ENCODE results near the gene MYT1.
"Not testable (repeated sequence)": the region's sequence is repeated elsewhere in the genome, so short reads cannot be mapped to it uniquely, and the experiment has no call there.

Gene MYT1

DNA sequence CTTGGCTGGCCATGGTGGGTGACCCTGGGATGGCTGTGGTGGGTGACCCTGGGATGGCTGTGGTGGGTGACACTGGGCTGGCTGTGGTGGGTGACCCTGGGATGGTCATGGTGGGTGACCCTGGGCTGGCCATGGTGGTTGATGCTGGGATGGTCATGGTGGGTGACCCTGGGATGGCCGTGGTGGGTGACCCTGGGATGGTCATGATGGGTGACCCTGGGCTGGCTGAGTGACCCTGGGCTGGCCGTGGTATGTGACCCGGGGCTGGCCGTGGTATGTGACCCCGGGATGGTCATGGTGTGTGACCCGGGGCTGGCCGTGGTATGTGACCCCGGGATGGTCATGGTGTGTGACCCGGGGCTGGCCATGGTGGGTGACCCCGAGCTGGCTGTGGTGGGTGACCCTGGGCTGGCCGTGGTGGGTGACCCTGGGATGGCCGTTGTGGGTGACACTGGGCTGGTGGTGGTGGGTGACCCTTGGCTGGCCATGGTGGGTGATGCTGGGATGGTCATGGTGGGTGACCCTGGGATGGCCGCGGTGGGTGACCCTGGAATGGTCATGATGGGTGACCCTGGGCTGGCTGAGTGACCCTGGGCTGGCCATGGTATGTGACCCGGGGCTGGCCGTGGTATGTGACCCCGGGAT is 70.8 kb downstream of the MYT1 start:
- not testable (repeated sequence) for FAIRE-seq

DNA sequence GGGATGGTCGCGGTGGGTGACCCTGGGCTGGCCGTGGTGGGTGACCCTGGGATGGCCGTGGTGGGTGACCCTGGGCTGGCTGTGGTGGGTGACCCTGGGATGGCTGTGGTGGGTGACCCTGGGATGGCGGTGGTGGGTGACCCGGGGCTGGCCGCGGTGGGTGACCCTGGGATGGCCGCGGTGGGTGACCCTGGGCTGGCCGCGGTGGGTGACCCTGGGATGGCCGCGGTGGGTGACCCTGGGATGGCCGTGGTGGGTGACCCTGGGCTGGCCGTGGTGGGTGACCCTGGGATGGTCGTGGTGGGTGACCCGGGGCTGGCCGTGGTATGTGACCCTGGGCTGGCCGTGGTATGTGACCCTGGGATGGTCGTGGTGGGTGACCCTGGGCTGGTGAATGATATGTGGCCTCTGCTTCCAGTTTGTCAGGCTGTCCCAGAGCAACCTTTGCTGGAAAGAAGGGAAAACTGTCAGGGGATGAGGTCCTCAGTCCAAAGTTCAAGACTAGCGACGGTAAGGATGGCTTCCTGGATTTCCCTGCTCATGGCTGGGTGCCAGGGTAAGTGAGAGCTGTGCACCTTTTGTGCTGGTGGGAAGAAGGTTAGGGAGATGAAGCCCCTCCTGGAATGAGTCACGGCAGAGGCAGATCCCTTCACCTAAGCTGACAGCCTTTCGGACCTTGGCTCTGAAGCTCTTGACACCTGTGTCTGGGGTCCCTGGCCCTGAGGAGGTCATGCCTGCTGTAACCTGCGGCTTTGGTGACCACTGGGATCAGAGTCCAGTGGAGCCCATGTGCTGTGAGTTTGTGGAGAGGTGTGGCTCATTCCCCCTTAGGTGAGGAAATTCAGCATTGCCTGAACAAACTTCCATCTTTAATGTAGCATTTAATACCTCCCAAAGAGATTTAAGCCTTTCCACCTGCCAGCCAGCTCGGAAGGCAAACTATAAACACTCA is 72.2 kb downstream of the MYT1 start:
- no peak for FAIRE-seq

GRCh38 chr20:64237316-64237715 is 73.1 kb downstream of the MYT1 start:
- FAIRE-seq: no peak

- FAIRE-seq: no peak
Observed at GRCh38 chr20:64238115-64238825, 74.0 kb downstream of the MYT1 start.

- no peak for FAIRE-seq
Observed at GRCh38 chr20:64238851-64239387, 74.7 kb downstream of the MYT1 start.

DNA sequence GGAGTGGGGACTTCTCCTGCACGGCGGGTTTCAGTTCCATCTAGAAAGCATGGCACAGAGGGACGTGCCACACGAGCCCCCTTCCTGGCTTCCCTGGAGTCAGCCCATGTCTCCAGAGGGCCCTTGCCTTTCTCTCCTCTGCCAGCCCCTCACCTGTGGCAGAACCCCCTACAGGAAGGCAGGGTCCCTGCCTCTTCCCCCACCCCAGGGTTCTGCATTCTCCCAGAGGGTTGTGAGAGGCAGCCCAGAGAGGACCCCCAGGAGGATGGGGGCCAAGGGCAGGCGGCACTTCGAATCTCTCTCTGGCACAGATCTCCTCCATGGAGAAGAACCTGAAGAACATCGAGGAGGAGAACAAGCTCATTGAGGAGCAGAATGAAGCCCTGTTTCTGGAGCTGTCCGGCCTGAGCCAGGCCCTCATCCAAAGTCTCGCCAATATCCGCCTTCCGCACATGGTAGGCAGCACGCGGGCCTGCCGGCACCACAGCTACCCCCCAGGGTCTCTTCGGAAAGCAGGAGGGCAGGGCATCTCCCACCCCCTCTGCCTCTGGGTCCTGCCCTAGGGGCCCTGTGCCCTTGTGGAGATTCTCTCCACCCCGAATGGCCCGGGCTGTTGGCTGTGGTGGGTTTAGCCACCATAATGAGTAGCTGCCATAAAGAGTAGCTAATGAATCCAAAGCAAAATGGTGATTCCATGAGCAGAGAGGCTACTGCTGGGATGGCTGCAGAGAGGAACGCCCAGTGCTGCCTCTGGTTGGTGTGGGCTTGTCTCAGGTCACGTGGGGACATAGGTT is 75.4 kb downstream of the MYT1 start:
- no peak for FAIRE-seq

GRCh38 chr20:64240243-64241015 is 76.2 kb downstream of the MYT1 start:
- no peak for FAIRE-seq

GRCh38 chr20:64241061-64241460 is 76.8 kb downstream of the MYT1 start:
- FAIRE-seq: no peak

DNA sequence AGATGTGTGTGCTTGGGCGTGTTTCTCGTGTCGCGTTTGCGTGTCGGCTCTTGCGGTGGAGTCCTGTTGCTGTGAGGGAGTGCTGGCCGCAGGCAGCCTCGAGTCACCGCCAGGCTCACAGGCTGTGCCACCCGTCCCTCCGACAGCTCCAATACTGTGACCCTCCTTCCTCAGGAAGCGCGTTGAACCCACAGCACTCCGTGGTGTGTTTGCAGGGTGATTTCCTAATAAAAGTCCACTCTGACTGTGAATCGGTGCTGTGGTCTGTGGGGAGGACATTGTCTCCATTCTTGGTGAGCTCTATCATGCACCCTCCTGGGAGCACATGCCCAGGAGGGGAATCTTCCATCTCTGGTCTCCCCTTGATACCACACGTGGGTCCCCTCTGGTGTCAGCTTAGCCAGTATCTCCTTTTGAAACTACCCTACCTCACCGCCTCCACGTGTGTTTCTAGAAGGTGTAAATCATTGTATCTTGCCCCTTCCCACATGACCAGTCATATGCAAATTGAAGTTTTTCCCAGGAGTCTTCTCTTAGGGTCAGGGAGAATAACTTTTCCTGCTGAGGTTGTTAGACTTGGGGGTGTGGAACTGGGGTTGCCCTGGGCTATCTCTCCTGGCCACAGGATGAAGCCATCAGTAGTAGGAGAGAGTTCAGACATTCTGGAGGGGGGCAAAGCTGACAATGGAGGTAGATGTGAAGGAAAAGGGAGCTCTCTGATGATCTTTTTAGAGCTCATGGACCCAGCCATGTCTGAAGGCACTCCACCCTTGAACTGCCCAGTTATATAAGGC is 77.9 kb downstream of the MYT1 start:
- FAIRE-seq: no peak

- no peak for FAIRE-seq
Observed at GRCh38 chr20:64242797-64243475, 78.7 kb downstream of the MYT1 start.

GRCh38 chr20:64244281-64244805 is 80.1 kb downstream of the MYT1 start:
- no peak for FAIRE-seq

- no peak for FAIRE-seq
Observed at GRCh38 chr20:64244870-64245603, 80.8 kb downstream of the MYT1 start.

- FAIRE-seq: no peak
Observed at GRCh38 chr20:64245746-64246595, 81.7 kb downstream of the MYT1 start.

- FAIRE-seq: no peak
Observed at GRCh38 chr20:64246616-64247306, 82.5 kb downstream of the MYT1 start.

- no peak for FAIRE-seq
Observed at GRCh38 chr20:64247307-64247618, 83.0 kb downstream of the MYT1 start.

- no peak for FAIRE-seq
Observed at GRCh38 chr20:64247970-64248841, 84.0 kb downstream of the MYT1 start.

DNA sequence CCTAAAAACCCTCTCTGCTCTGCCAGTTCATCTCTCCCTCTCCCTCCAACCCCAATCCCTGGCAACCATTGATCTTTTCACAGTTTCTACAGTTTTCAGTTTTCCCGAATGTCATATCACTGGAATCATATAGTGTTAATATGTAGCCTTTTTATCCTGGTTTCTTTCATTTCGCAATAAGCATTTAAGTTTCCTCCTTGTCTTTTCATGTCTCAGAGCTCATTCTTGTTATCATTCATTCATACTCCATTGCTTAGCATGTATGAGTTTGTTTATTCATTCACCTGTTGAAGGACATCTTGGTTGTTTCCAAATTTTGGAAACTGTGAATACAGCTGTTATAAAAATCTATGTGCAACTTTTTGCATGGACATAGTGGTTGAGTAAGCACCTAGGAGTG is 85.8 kb downstream of the MYT1 start:
- FAIRE-seq: no peak
